Ramos (cell line): ENCODE data around the gene GET4.

ENCODE experiments used
- in situ Hi-C: fragments of 300-500 bp; cut with MboI; formaldehyde crosslinking; loops from one replicate; pipeline ENCODE4 v1.14.3; 2022; ENCODE audit warnings: low sequenced_read_pairs; ENCODE audit not compliant: unreplicated experiment

GET4 gene

DNA sequence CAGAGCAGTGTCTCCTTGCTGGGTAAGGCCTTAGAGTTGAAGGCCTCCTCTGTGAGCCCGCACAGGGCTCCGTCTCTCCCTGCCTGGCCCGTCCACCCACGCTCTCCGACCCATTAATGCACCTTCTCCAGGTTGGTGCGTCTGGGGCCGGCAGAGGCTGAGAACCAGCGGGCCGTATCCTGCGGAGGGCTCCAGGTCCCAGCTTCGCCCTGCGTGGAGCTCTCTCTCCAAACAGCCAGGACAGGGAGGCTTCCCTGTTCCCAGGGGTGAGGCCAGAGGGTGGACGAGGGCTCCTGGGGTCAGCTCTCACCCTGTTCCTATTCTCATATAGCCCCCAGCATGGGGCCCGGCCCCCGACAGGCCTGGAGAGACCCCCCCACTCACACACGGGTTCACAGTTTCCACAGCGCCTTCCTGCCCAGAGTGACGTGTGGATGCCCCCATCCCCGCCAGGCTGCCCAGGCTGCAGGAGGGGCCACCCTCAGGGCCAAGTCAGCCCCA lies 34.6 kb downstream of the GET4 start:
- in situ Hi-C loops: loop anchor here (10.0 kb wide), 1 partner anchor 274 kb away; no protein-coding TSS in a partner anchor

DNA sequence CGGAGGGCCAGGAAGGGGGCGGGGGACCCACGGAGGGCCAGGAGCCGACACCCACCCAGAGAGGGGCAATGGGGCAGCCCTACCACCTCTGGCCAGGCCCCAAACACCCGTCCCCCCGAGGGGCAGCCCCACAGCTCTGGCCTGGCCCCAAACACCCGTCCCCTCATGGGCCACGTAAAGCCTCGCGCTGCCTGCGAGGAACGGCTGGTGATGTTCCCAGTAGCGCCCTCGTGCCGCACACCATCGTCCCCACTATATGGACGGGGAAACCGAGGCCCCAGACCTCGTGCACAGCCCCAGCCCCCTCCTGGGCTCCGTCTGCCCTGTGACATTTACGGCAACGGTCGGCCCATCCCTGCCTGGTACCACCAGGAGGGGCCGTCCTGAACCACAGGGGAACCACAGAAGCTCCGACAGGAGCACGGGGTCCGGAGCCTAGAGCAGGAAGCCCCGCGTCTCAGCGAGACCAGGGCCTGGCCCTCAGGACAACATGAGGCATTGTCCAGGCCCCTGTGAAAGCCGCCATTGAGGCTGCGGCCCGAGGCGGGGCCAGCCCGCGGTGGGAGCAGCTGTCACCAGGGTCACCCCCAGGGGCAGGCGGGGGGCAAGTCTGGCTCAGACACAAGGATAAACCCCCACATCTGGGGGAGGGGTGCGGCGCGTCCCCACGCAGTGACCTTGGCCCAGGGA lies 35.6 kb downstream of the GET4 start:
- in situ Hi-C loops: loop anchor here (10.0 kb wide), 1 partner anchor 273 kb away; no protein-coding TSS in a partner anchor

DNA sequence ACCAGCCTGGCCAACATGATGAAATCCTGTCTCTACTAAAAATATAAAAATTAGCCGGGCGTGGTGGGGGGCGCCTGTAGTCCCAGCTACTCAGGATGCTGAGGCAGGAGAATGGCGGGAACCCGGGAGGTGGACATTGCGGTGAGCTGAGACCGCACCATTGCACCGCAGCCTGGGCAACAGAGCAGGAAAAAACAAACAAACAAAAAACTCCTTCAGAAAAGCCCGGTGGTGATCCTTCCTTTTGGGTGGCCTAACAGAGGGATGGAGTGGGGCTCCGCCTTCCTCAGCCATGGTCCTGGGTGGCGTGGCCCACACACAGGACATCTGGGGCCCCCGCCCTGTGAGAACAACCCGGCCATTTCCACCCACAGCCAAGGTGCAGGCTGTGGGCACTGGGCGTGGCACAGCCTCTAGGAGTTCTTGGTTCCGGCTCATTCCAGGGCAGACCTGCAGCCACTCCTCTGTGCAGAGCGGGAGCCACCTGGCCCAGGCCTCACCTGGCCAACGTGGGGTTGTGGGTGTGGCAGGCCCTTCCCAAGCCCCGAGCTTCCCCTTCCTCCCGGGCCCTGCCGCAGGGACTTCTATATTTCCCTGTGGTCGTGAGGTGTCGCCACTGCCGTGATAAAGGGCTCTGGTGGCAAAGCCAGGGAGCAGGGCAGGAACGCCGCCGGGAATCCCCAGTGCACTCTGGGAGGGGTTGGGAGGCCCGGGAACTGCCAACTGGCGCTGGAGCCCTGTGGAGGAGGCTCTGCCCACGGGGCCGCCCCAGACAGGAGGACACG lies 37.6 kb downstream of the GET4 start:
- in situ Hi-C loops: loop anchor here (10.0 kb wide), 1 partner anchor 271 kb away; no protein-coding TSS in a partner anchor

DNA sequence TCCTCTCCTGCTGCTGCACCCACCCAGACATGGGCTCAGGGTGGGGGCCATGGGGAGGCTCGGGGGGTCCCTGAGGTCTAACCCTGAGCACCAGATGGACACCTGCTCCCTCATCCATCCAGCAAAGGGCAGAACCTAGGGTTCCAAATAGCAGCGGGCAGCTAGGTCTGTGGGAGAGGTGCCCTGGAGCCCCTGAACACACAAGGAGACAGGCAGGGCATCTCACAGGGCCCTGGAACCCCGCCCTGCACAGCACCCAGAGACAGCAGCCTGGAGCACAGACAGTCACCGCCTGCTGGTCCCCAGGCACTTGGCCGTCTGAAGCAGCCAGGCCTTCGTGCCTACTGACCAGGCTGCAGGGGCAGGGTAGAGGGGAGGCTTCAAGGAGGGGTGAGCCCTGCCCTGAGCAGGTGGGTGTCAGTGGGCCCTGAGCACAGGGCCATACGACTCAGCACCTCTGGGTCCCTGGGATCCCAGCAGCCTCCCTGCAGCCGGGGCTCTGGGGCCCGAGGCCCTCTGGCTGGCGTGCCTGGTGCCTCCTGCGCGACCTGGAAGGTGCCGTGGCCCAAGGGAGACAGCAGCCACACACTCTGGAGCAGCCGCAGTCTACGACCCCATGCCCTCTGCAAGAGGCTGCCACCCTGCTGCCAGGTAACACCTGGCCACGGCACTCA lies 38.3 kb downstream of the GET4 start:
- in situ Hi-C loops: loop anchor here (10.0 kb wide), 1 partner anchor 270 kb away; no protein-coding TSS in a partner anchor

DNA sequence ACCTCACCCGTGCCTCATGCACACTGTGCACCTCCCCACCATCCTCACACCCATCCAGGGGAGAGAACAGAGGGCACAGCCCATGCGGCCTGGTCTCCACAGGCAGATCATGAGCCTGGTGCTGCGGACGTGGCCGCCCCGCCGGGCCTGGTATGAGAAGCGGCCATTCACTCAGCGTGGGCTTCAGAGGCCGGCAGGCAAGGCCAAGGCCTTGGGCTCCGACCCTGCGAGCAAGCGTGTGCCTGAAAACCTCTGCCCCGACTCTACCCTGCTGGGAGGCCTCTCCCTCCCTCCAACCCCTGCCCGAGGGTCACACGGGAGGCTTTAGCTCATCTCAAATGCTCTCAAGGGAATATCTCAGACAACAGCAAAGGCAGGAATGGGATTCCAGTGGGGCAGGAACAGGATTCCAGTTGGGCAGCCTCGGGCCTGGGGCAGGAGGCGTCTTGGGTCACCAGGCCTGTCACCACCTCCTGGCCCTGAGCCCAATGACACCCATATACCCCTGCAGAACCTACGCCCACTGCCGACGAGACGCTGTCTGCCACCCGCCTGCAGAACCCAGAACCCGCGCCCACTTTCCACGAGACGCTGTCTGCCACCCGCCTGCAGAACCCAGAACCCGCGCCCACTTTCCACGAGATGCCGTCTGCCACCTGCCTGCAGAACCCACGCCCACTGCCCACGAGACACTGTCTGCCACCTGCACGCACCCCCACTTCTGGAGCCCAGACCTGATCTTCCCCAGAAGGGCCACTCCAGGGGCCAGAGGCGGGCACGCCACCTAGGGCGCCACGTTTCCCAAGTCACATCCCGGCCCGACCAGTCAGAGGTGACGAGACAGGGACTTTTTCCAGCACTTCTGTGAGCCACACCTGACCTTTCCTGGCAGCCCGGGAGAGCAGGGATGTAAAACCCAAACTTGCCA lies 39.2 kb downstream of the GET4 start:
- in situ Hi-C loops: loop anchor here (10.0 kb wide), 1 partner anchor 269 kb away; no protein-coding TSS in a partner anchor

DNA sequence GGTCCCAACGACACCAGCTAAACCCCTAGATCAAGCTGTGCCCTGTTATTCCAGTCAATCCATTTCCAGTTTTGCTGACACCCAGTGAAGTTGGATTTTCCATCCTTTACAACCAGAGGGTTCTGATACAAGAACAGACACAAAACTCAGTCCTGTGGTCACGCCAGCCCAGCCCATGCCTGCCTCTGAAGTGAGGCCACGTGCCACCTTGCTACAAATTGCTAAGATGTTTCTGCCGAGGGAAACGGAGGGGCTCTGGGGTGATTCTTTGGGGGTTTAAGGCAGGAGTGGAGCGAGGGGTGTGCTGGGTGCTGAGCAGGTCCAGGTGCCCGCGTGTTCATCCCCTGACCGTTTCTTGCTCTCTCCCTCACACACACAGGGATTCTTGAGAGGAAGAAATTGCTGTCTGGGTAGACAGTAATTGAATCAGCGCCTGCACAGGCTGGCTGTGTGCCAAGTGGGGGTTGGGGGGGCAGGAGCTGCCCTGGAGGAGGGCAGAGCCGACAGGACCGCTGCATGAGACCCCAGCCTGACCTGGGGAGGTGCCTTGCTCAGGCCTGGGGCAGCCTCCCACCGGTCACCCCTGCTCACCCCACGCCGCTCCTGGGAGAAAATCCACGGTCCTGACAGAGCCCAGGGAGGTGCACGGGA lies 40.1 kb downstream of the GET4 start:
- in situ Hi-C loops: loop anchor here (10.0 kb wide), 1 partner anchor 268 kb away; no protein-coding TSS in a partner anchor

DNA sequence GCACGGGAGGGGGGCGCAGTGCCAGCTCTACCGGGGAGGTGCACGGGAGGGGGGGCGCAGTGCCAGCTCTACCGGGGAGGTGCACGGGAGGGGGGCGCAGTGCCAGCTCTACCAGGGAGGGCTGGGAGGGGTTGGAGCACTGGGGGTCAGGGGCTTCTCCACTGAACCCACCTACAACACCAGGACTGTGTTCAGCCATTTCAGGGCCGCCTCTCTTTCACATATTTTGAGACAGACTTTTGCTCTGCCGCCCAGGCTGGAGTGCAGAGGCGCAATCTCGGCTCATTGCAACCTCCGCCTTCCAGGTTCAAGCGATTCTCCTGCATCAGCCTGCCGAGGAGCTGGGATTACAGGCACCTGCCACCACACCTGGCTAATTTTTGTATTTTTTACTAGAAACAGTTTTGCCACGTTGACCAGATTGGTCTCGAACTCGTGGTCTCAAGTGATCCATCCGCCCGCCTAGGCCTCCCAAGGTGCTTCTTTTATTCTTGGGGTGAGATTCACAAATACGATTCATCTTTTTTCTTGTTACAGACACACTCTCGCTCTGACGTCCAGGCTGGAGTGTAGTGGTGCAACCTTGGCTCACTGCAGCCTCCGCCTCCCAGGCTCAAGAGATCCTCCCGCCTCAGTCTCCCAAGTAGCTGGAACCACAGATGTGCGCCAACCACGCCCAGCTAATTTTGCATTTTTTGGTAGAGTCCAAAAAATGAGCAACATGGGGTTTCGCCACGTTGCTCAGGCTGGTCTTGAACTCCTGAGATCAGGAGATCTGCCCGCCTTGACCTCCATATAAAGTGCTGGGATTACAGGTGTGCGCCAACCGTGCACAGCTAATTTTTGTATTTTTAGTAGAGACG lies 41.1 kb downstream of the GET4 start:
- in situ Hi-C loops: loop anchor here (10.0 kb wide), 1 partner anchor 267 kb away; no protein-coding TSS in a partner anchor

DNA sequence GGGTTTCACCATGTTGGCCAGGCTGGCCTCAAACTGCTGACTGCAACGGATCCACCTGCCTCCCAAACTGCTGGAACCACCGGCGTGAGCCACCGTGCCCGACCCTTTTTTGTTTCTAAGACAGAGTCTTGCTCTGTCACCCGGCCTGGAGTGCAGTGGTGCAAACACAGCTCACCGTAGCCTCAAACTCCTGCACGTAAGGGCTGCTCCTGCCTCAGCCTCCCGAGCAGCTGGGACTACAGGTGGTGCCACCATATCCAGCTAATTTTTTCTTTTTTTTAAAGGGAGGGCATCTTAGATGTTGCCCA lies 41.7 kb downstream of the GET4 start:
- in situ Hi-C loops: loop anchor here (10.0 kb wide), 1 partner anchor 267 kb away; no protein-coding TSS in a partner anchor

DNA sequence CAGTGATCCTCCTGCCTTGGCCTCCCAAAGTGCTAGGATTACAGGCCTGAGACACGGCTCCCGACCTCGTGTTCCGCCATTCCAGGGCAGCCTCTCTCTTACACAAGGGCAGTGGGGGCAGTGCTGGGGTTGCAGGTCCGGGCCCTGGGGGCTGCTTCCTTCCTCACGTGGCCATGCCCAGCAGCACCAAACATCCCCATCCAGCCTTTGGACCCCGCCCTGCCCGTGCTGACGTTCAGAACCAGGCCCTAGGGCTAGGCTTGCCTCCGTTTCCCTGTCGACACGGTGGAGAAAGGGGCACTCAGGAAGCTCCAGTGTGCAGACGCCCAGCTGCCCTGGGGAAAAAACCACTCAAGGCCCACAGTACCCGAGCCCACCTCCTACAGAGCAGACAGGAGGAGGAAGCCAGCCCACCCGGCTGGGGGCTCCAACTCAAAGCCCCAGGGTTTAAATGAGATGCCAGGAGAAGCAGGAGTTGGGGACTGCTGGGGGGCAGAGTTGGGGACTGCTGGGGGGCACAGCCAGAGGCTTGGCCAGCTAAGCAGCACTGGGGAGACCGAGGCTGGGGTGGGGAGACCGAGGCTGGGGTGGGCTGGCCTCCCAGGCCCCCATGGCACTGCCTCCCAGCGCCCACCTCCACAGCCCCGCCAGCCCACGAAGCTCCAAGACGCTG lies 42.2 kb downstream of the GET4 start:
- in situ Hi-C loops: loop anchor here (10.0 kb wide), 1 partner anchor 266 kb away; no protein-coding TSS in a partner anchor

DNA sequence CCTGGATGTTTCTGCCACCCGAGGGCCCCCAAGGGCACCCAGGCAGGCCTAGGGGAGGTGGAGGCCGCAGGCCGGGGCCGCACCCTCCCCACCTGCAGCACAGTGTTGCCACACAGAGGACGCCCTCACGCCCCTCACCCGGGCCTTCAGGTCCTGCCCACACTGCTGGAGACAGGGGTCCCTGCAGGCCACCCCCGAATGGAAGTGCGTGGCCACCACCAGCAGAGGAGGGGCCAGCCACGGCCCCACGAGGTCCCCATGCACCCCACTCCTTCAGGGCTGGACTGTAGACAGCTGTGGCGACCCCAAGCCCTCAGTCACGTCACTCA lies 42.7 kb downstream of the GET4 start:
- in situ Hi-C loops: loop anchor here (10.0 kb wide), 1 partner anchor 266 kb away; no protein-coding TSS in a partner anchor

DNA sequence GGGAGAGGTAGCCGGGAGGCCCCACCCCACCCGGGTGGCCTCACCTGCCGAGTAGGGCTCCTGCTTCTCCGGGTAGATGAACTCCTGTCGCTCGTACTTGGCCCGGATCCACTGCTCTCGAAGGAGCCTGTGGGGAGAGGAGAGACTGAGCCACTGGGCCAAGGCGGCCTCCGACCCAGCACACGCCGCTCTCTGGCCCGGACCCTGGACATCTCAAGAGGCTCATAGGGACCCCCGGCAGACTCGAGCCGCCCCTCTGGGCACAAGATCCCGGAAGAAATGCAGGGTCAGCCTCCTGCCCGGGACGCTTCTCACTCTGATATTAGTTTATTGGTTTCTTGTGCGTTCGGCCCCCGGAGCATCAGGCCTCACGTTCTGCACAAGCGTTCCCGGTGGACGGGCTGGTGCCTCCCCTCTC lies 43.6 kb downstream of the GET4 start:
- in situ Hi-C loops: loop anchor here (10.0 kb wide), 1 partner anchor 265 kb away; no protein-coding TSS in a partner anchor

DNA sequence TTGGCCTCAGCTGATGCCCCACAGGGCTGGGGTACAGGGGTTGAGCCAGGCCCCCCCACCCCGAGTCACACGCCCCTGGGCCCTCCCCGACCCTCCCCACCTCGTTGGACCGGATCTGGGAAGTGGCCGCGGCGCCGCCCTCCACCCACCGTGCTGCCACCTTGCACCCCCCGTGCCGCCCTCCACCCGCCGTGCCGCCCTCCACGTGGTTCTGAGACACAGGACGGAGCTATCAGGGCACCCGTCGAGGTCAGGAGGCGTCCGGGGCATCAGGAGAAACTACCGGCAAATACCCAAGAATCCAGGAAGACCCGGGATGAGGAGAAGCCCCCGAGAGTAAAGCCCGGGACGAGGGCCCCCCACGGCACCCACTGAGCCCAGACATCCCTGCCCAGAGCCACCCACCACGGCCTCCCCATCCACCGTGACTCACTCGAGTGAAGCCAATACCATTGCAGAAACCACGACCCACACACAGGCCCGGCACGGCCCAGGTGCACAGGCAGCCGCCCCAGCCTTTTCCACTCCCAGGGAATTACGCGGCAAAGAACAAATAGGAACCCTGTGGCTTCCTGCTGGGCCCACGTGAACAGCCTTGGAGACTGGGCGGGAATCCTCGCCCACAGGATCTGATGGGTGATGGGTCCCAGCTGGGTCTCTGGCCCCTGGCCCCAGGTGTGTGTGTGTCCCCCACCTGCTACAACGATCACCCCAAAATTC lies 44.2 kb downstream of the GET4 start:
- in situ Hi-C loops: no loop called here

DNA sequence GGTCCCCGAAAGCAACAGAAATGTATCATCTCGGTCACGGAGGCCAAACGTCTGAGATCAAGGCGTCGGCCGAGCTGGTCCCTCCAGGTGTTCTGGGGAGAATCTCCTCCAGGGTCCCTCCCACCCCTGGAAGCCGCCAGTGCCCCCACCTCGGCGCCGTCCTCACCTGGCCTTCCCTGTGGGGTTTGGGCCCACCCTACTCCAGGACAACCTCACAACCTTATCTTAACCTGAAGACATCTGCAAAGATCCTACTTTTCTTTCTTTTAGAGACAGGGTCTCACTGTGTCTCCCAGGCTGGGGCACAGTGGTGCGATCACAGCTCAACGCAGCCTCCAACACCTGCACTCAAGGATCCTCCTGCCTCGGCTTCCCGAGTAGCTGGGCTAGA lies 44.7 kb downstream of the GET4 start:
- in situ Hi-C loops: no loop called here

DNA sequence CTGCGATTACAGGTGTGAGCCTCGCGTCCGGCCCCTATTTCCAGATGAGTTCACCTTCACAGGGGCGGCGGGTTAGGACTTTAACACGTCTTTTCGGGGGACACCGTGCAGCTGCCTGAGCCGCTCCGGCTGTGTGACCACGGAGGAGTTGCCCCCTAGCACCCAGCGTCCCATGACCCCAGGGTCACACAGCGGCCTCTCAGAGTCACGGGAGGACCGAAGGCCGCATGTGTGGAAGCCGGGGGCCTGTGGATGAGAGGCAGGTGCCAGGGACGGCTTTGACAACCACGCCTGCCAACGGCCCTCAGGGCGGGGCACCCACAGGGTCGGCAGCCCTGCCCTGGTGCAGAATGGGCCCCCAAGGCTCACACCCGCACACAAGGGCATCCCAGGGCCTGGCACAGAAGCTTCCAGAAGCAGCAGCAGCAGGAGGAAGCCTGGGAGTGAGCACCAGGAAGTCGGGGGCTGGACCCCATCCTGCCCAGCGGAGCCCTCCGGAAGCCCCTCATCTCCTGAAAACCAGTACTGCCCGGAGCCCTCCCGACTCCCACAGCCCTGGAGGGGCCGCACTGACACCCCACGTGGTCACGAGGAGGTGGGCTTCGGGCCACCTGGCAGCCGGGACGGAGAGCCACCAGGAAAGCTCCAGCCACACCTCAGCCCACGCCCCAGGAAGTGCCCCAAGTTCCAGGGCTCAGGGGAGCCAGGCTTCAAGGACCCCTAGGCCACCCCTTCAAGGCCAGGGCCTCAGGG lies 45.4 kb downstream of the GET4 start:
- in situ Hi-C loops: no loop called here

DNA sequence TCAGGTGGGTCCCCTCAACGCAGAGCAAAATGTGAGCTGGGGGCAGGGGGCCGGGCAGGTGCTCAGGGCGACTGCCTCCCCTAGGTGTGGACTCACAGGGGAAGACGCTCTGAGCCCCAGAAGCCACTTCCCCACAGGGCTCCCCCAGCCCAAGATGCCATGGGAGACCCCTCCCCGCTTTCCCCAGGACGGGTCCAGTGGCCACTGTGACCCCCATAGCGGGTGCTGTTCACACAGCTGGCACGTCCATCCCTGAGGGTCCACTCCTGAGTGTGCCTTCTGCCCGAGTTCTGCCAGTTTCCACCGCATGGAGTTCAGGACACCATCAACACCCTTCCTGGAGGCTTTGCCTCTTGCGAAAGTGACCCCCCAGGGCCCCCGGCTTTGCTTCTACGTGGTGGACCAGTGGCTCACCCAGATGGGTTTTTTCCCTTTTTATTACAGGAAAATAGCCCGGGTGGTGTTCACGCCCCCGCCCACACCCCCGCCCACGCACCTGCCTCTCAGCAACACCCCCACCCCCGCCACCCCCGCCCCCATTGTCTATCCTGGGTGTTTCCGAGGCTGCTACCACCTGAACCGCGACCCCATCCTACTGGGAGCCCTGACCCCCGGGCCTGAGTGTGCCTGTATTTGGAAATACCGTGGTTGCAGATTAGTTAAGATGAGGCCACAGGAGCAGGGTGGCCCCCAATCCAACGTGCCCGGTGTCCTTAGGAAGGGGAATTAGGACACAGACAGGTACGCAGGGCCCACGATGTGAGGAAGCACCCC lies 46.2 kb downstream of the GET4 start:
- in situ Hi-C loops: no loop called here
